ENCODE data around the gene BRD2.

GRCh38 chr6:32945953-32946352 lies 22.4 kb upstream of the BRD2 start:
- TF ChIP-seq CTCF (IDR thresholded peaks at IDR 0.05; ENCODE audit: low read length) (no peak), EZH2 (optimal IDR thresholded peaks at IDR 0.05; ENCODE audit: low read depth, low read length) (no peak), EZH2phosphoT487 (IDR thresholded peaks at IDR 0.05; ENCODE audit: low read length) (no peak)
